ENCODE measurements around the gene ASIC2.

- TF ChIP-seq ZNF600 (tag by site-specific recombination; IDR thresholded peaks at IDR 0.05): no peak
- no peak for TF ChIP-seq ZNF596 (tag by site-specific recombination; IDR thresholded peaks at IDR 0.05)
- no peak for TF ChIP-seq YY1 (tag by site-specific recombination; IDR thresholded peaks at IDR 0.05)
- TF ChIP-seq IKZF3 (tag by site-specific recombination; IDR thresholded peaks at IDR 0.05): no peak
- TF ChIP-seq CTCF (tag by site-specific recombination; IDR thresholded peaks at IDR 0.05): no peak
Measured at GRCh38 chr17:33179151-33179550, 113.9 kb downstream of the ASIC2 start.
